GM12878 (cell line): ENCODE measurements around the gene CEP97. TPM values are rescaled to one million over a fixed set of nuclear protein-coding genes. Genes with fewer than 3 reads are reported as not detected.

Experiments used
- ASH2L ChIP-seq: fragments of 300-600, 200-600 bp; sonication (generic); IDR thresholded peaks from 2 replicates; pipeline ENCODE4 v1.6.1; 2017; ENCODE audit warnings: low read depth, mild to moderate bottlenecking, borderline replicate concordance
- ATF3 ChIP-seq: IDR thresholded peaks from 2 replicates; pipeline ENCODE4 v1.6.1; 2011; ENCODE audit warnings: low read depth, mild to moderate bottlenecking, low read length, moderate library complexity, borderline replicate concordance; ENCODE audit errors: extremely low read depth
- BCL3 ChIP-seq: IDR thresholded peaks from 2 replicates; pipeline ENCODE4 v1.6.1; 2011; ENCODE audit warnings: borderline replicate concordance, low read depth, mild to moderate bottlenecking, moderate library complexity, low read length; ENCODE audit not compliant: insufficient read depth, poor library complexity, severe bottlenecking
- CBX3 ChIP-seq: fragments of 200-600 bp; sonication (generic); IDR thresholded peaks from 2 replicates; pipeline ENCODE4 v1.6.1; 2016; ENCODE audit warnings: low read depth, borderline replicate concordance
- CEBPB ChIP-seq, 2 experiments: fragments of 150-350 bp in 1 of 2; IDR thresholded peaks; 2 replicates each; pipeline ENCODE4 v1.6.1; 2012 to 2014; ENCODE audit warnings: low read depth in 2 of 2, low read length in 2 of 2, borderline replicate concordance in 1 of 2, inconsistent platforms in 1 of 2
- CEBPZ ChIP-seq: fragments of 150-350 bp; IDR thresholded peaks from 2 replicates; pipeline ENCODE4 v1.6.1; 2016; ENCODE audit warnings: low read depth, low read length
- ESRRA ChIP-seq: IDR thresholded peaks from 2 replicates; pipeline ENCODE4 v1.6.1; 2012; ENCODE audit warnings: mild to moderate bottlenecking, low read length, improper control_type of control experiment
- FOS ChIP-seq: IDR thresholded peaks from 3 replicates; pipeline ENCODE4 v1.6.1; 2011; ENCODE audit warnings: borderline replicate concordance; ENCODE audit not compliant: insufficient read length; ENCODE audit errors: extremely low read depth
- GABPA ChIP-seq: IDR thresholded peaks from 2 replicates; pipeline ENCODE4 v1.6.1; 2014; ENCODE audit warnings: antibody characterized with exemption, low read depth, mild to moderate bottlenecking, inconsistent platforms
- IKZF2 ChIP-seq, 2 experiments: fragments of 450-650 bp; IDR thresholded peaks; 2 replicates each; pipeline ENCODE4 v1.6.1; 2017; ENCODE audit warnings: mild to moderate bottlenecking in 2 of 2, moderate library complexity in 2 of 2
- NKRF ChIP-seq: fragments of 450-650 bp; conservative IDR thresholded peaks from 2 replicates; pipeline ENCODE4 v1.6.1; 2017; ENCODE audit warnings: mild to moderate bottlenecking, moderate library complexity
- PRDM15 ChIP-seq: fragments of 450-650 bp; formaldehyde crosslinking; IDR thresholded peaks from 2 replicates; pipeline ENCODE4 v1.4.0; 2020; ENCODE audit warnings: mild to moderate bottlenecking, moderate library complexity
- RBBP5 ChIP-seq: fragments of 200-600 bp; sonication (generic); conservative IDR thresholded peaks from 2 replicates; pipeline ENCODE4 v1.6.1; 2016
- ZNF207 ChIP-seq: fragments of 450-650 bp; IDR thresholded peaks from 2 replicates; pipeline ENCODE4 v1.6.1; 2014; ENCODE audit warnings: antibody characterized with exemption, mild to moderate bottlenecking, borderline replicate concordance
- polyA plus RNA-seq, 11 experiments: library from polyadenylated mRNA; depleted of rRNA in 4 of 11; unstranded in 6 of 11; stranded (reverse) in 5 of 11; fragments of >200 nt; fragmentation: Nextera tagmentation in 4 of 11; fragmentation: Illumina TruSeq in 1 of 11; extraction: Ambion mirVana in 4 of 11; extraction: Trizol in 1 of 11; gene quantifications; 1 replicate in 1 of 11; 2 replicates in 10 of 11; pipeline versions ENCODE4 v1.2.1 to v1.2.3, GENCODE V29; 2011 to 2016; ENCODE audit warnings: inconsistent platforms in 2 of 11, missing spikeins in 2 of 11, low read depth in 1 of 11
- total RNA-seq, 4 experiments: library from RNA; depleted of rRNA in 3 of 4; stranded (reverse); fragments of >200 nt in 3 of 4; fragmentation: Illumina TruSeq in 1 of 4; extraction: Trizol in 1 of 4; gene quantifications; 2 replicates each; pipeline versions ENCODE4 v1.2.1 to v1.2.3, GENCODE V29; 2013 to 2021

Gene CEP97
- total and polyA plus RNA-seq, 10 of the 15 experiments (the other 5 are each of a cell fraction or from before 2014, with no cell fraction given) = 1.9 to 13.7 (median 5.8) TPM

- no peak for TF ChIP-seq CEBPZ
- TF ChIP-seq IKZF2 (IDR thresholded peaks at IDR 0.05) = peak in 1 of 2 experiments; percentile 17; a peak in 1 of 4 replicates
- TF ChIP-seq NKRF = 0 out of 2 replicates have a peak, but pooled peaks have one; percentile 46
- TF ChIP-seq GABPA = peak; percentile 53; the same call in 1 of the 2 replicates
- TF ChIP-seq ATF3 = no peak
- TF ChIP-seq CEBPB (IDR thresholded peaks at IDR 0.05; ENCODE audit: borderline replicate concordance in 1 of 2, low read depth in 2 of 2, low read length in 2 of 2) = no peak
- no peak for TF ChIP-seq FOS
- TF ChIP-seq BCL3 = no peak
- TF ChIP-seq ASH2L = peak; percentile 82; the same call in 1 of the 2 replicates
- TF ChIP-seq ZNF207 = peak; percentile 51; the same call in 1 of the 2 replicates
- no peak for TF ChIP-seq PRDM15 (CRISPR knock-in tag)
- TF ChIP-seq ESRRA = no peak
- no peak for TF ChIP-seq CBX3
- TF ChIP-seq RBBP5 = no peak
Measured at GRCh38 chr3:101724329-101725193, at the start of gene CEP97 (continued).
